Liver (tissue), 9 donors: Measurements from ENCODE around the gene MAPT. TPM values are rescaled to one million over a fixed set of nuclear protein-coding genes. Genes with fewer than 3 reads are reported as not detected.

Source experiments
- DNase-seq: peaks from one replicate; pipeline ENCODE4 v3.0.0-alpha.2; 2017; ENCODE audit warnings: low spot score
- H3K27ac ChIP-seq, 2 donors: one replicate each; pipeline ENCODE4 v1.7.0; 2013; ENCODE audit warnings: inconsistent platforms in 2 of 2, low read length in 2 of 2, control low read depth in 1 of 2, low read depth in 1 of 2, mild to moderate bottlenecking in 1 of 2
- H3K27me3 ChIP-seq, 4 donors: one replicate each; pipeline versions ENCODE4 v1.6.1 to v1.7.0; 2013; ENCODE audit warnings: low read length in 3 of 4, inconsistent platforms in 1 of 4, mild to moderate bottlenecking in 1 of 4, moderate library complexity in 1 of 4; ENCODE audit not compliant: control insufficient read depth in 4 of 4, insufficient read depth in 4 of 4
- H3K36me3 ChIP-seq, 4 donors: one replicate each; pipeline versions ENCODE4 v1.6.1 to v1.7.0; 2013; ENCODE audit warnings: low read length in 3 of 4, mild to moderate bottlenecking in 3 of 4, low read depth in 1 of 4, moderate library complexity in 1 of 4; ENCODE audit not compliant: control insufficient read depth in 4 of 4, insufficient read depth in 3 of 4
- H3K4me1 ChIP-seq, 4 donors: one replicate each; pipeline versions ENCODE4 v1.6.1 to v1.7.0; 2013; ENCODE audit warnings: low read length in 3 of 4, mild to moderate bottlenecking in 3 of 4, moderate library complexity in 1 of 4; ENCODE audit not compliant: control insufficient read depth in 4 of 4, insufficient read depth in 4 of 4
- H3K4me3 ChIP-seq, 3 donors: one replicate each; pipeline versions ENCODE4 v1.6.1 to v1.7.0; 2013; ENCODE audit warnings: low read length in 3 of 3, control low read depth in 1 of 3, low read depth in 1 of 3, mild to moderate bottlenecking in 1 of 3
- H3K9ac ChIP-seq, 2 donors: one replicate each; pipeline ENCODE4 v1.7.0; 2013; ENCODE audit warnings: low read length in 2 of 2, mild to moderate bottlenecking in 2 of 2, moderate library complexity in 2 of 2, control low read depth in 1 of 2, low read depth in 1 of 2
- H3K9me3 ChIP-seq, 4 donors: one replicate each; pipeline versions ENCODE4 v1.6.1 to v1.7.0; 2013; ENCODE audit warnings: low read length in 3 of 4; ENCODE audit not compliant: control insufficient read depth in 4 of 4
- FOXA1 ChIP-seq: IDR thresholded peaks from 2 replicates; pipeline ENCODE4 v1.6.1; 2016; ENCODE audit warnings: antibody characterized with exemption
- FOXA2 ChIP-seq: IDR thresholded peaks from 2 replicates; pipeline ENCODE4 v1.6.1; 2016; ENCODE audit warnings: antibody characterized with exemption
- GABPA ChIP-seq, 2 donors: IDR thresholded peaks in 1 of 2; conservative IDR thresholded peaks in 1 of 2; 2 replicates each; pipeline ENCODE4 v1.6.1; 2016; ENCODE audit warnings: antibody characterized with exemption in 2 of 2, mild to moderate bottlenecking in 1 of 2, moderate library complexity in 1 of 2
- HNF4A ChIP-seq, 2 donors: conservative IDR thresholded peaks; 2 replicates each; pipeline ENCODE4 v1.6.1; 2016; ENCODE audit warnings: antibody characterized with exemption in 2 of 2, mild to moderate bottlenecking in 2 of 2
- HNF4G ChIP-seq: IDR thresholded peaks from 2 replicates; pipeline ENCODE4 v1.6.1; 2016; ENCODE audit warnings: antibody characterized with exemption
- JUND ChIP-seq, 2 donors: IDR thresholded peaks; 2 replicates each; pipeline ENCODE4 v1.6.1; 2016; ENCODE audit warnings: antibody characterized with exemption in 2 of 2
- NR2F2 ChIP-seq: IDR thresholded peaks from 2 replicates; pipeline ENCODE4 v1.6.1; 2016; ENCODE audit warnings: antibody characterized with exemption
- RAD21 ChIP-seq, 2 donors: IDR thresholded peaks; 2 replicates each; pipeline ENCODE4 v1.6.1; 2016; ENCODE audit warnings: antibody characterized with exemption in 2 of 2, mild to moderate bottlenecking in 2 of 2
- SP1 ChIP-seq: IDR thresholded peaks from 2 replicates; pipeline ENCODE4 v1.6.1; 2018; ENCODE audit warnings: antibody characterized with exemption, mild to moderate bottlenecking
- TAF1 ChIP-seq: conservative IDR thresholded peaks from 2 replicates; pipeline ENCODE4 v1.6.1; 2016; ENCODE audit warnings: antibody characterized with exemption, mild to moderate bottlenecking
- YY1 ChIP-seq: IDR thresholded peaks from 2 replicates; pipeline ENCODE4 v1.6.1; 2016; ENCODE audit warnings: antibody characterized with exemption, mild to moderate bottlenecking
- WGBS: extraction: QIAGEN DNeasy Blood & Tissue Kit; methylation state at CpG from one replicate; pipeline ENCODE4 v1.1.7; 2013; 5-methylcytosine and 5-hydroxymethylcytosine counted together
- polyA plus RNA-seq, 2 donors: library from polyadenylated mRNA; stranded (reverse) in 1 of 2; unstranded in 1 of 2; fragments of 200-250 nt in 1 of 2; fragments of >200 nt in 1 of 2; fragmentation: Nextera tagmentation in 1 of 2; extraction: Ambion mirVana in 1 of 2; gene quantifications; one replicate each; pipeline versions ENCODE4 v1.2.1 to v1.2.3, GENCODE V29; 2013 to 2015
- total RNA-seq, 2 donors: library from RNA; depleted of rRNA; stranded (reverse); fragments of >200 nt; gene quantifications; one replicate each; pipeline ENCODE4 v1.2.3, GENCODE V29; 2014
- TF ChIP-seq, protein P1 (sequence below): fragments of 150-350 bp; IDR thresholded peaks from 2 replicates; pipeline ENCODE4 v1.5.1; 2017; ENCODE audit warnings: improper control_type of control experiment, low read depth, low read length; ENCODE audit not compliant: missing input control
- TF ChIP-seq, protein P2 (sequence below): IDR thresholded peaks from 2 replicates; pipeline ENCODE4 v1.6.1; 2016; ENCODE audit warnings: antibody characterized with exemption
- TF ChIP-seq, protein P3 (sequence below): IDR thresholded peaks from 2 replicates; pipeline ENCODE4 v1.6.1; 2016; ENCODE audit warnings: antibody characterized with exemption, mild to moderate bottlenecking
- TF ChIP-seq, protein P4 (sequence below): IDR thresholded peaks from 2 replicates; pipeline ENCODE4 v1.6.1; 2016; ENCODE audit warnings: antibody characterized with exemption
- donor health status: healthy.
- donor health status: healthy.
- donor health status: healthy.
- donor health status: healthy.
- donor health status: healthy.

Gene MAPT
- total and polyA plus RNA-seq, 4 donors = 0.05 to 0.67 (median 0.27) TPM

DNA sequence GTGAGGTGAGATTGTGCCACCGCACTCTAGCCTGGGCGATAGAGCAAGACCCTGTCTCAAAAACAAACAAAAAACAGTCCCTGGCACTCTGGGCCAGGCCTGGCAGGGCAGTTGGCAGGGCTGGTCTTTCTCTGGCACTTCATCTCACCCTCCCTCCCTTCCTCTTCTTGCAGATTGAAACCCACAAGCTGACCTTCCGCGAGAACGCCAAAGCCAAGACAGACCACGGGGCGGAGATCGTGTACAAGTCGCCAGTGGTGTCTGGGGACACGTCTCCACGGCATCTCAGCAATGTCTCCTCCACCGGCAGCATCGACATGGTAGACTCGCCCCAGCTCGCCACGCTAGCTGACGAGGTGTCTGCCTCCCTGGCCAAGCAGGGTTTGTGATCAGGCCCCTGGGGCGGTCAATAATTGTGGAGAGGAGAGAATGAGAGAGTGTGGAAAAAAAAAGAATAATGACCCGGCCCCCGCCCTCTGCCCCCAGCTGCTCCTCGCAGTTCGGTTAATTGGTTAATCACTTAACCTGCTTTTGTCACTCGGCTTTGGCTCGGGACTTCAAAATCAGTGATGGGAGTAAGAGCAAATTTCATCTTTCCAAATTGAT is 129.5 kb downstream of the MAPT start:
- Histone ChIP-seq H3K4me1 (no peaks in the 10 kb centered on the region), H3K9ac (no peak overlapping the region), H3K27me3 (no peaks in the 10 kb centered on the region), H3K4me3 (no peak overlapping the region), H3K27ac (no peak overlapping the region), H3K9me3 (no peaks in the 10 kb centered on the region), H3K36me3 (peaks cover 0 to 5% (median 5%) of the 10 kb centered on the region in 4 donors)
- 95% methylated on average over 24 of the region's 24 CpGs for WGBS
- no peak for DNase-seq
- TF ChIP-seq HNF4A (conservative IDR thresholded peaks at IDR 0.05) (no peak), FOXA1 (no peak), RAD21 (IDR thresholded peaks at IDR 0.05) (no peak), HNF4G (no peak)
- TF ChIP-seq, protein P1, sequence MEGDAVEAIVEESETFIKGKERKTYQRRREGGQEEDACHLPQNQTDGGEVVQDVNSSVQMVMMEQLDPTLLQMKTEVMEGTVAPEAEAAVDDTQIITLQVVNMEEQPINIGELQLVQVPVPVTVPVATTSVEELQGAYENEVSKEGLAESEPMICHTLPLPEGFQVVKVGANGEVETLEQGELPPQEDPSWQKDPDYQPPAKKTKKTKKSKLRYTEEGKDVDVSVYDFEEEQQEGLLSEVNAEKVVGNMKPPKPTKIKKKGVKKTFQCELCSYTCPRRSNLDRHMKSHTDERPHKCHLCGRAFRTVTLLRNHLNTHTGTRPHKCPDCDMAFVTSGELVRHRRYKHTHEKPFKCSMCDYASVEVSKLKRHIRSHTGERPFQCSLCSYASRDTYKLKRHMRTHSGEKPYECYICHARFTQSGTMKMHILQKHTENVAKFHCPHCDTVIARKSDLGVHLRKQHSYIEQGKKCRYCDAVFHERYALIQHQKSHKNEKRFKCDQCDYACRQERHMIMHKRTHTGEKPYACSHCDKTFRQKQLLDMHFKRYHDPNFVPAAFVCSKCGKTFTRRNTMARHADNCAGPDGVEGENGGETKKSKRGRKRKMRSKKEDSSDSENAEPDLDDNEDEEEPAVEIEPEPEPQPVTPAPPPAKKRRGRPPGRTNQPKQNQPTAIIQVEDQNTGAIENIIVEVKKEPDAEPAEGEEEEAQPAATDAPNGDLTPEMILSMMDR = no peak

DNA sequence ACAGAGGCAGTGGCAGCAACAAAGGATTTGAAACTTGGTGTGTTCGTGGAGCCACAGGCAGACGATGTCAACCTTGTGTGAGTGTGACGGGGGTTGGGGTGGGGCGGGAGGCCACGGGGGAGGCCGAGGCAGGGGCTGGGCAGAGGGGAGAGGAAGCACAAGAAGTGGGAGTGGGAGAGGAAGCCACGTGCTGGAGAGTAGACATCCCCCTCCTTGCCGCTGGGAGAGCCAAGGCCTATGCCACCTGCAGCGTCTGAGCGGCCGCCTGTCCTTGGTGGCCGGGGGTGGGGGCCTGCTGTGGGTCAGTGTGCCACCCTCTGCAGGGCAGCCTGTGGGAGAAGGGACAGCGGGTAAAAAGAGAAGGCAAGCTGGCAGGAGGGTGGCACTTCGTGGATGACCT is 130.2 kb downstream of the MAPT start:
- 88% methylated on average over 14 of the region's 14 CpGs for WGBS
- Histone ChIP-seq H3K27me3 (no peaks in the 10 kb centered on the region), H3K36me3 (peaks cover 0 to 9% (median 7%) of the 10 kb centered on the region in 4 donors), H3K9me3 (no peaks in the 10 kb centered on the region), H3K9ac (no peak overlapping the region), H3K4me1 (no peaks in the 10 kb centered on the region), H3K27ac (no peak overlapping the region), H3K4me3 (no peak overlapping the region)
- no peak for DNase-seq
- TF ChIP-seq, protein P1 = no peak
- no peak for TF ChIP-seq NR2F2
- TF ChIP-seq, protein P2, sequence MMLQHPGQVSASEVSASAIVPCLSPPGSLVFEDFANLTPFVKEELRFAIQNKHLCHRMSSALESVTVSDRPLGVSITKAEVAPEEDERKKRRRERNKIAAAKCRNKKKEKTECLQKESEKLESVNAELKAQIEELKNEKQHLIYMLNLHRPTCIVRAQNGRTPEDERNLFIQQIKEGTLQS = no peak
- TF ChIP-seq, protein P3, sequence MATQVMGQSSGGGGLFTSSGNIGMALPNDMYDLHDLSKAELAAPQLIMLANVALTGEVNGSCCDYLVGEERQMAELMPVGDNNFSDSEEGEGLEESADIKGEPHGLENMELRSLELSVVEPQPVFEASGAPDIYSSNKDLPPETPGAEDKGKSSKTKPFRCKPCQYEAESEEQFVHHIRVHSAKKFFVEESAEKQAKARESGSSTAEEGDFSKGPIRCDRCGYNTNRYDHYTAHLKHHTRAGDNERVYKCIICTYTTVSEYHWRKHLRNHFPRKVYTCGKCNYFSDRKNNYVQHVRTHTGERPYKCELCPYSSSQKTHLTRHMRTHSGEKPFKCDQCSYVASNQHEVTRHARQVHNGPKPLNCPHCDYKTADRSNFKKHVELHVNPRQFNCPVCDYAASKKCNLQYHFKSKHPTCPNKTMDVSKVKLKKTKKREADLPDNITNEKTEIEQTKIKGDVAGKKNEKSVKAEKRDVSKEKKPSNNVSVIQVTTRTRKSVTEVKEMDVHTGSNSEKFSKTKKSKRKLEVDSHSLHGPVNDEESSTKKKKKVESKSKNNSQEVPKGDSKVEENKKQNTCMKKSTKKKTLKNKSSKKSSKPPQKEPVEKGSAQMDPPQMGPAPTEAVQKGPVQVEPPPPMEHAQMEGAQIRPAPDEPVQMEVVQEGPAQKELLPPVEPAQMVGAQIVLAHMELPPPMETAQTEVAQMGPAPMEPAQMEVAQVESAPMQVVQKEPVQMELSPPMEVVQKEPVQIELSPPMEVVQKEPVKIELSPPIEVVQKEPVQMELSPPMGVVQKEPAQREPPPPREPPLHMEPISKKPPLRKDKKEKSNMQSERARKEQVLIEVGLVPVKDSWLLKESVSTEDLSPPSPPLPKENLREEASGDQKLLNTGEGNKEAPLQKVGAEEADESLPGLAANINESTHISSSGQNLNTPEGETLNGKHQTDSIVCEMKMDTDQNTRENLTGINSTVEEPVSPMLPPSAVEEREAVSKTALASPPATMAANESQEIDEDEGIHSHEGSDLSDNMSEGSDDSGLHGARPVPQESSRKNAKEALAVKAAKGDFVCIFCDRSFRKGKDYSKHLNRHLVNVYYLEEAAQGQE = no peak
- no peak for TF ChIP-seq RAD21 (IDR thresholded peaks at IDR 0.05)

DNA sequence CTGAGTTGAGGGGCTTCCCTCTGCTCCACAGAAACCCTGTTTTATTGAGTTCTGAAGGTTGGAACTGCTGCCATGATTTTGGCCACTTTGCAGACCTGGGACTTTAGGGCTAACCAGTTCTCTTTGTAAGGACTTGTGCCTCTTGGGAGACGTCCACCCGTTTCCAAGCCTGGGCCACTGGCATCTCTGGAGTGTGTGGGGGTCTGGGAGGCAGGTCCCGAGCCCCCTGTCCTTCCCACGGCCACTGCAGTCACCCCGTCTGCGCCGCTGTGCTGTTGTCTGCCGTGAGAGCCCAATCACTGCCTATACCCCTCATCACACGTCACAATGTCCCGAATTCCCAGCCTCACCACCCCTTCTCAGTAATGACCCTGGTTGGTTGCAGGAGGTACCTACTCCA is 130.7 kb downstream of the MAPT start:
- Histone ChIP-seq H3K27ac (no peak overlapping the region), H3K4me1 (no peaks in the 10 kb centered on the region), H3K27me3 (no peaks in the 10 kb centered on the region), H3K9me3 (no peaks in the 10 kb centered on the region), H3K9ac (no peak overlapping the region), H3K36me3 (peaks cover 0 to 9% (median 7%) of the 10 kb centered on the region in 4 donors), H3K4me3 (no peak overlapping the region)
- DNase-seq = no peak
- WGBS = 95% methylated on average over 10 of the region's 10 CpGs
- TF ChIP-seq SP1 = no peak
- no peak for TF ChIP-seq FOXA2
- TF ChIP-seq, protein P1 = no peak
- TF ChIP-seq YY1 = no peak
- TF ChIP-seq JUND (IDR thresholded peaks at IDR 0.05) = no peak
- TF ChIP-seq, protein P4, sequence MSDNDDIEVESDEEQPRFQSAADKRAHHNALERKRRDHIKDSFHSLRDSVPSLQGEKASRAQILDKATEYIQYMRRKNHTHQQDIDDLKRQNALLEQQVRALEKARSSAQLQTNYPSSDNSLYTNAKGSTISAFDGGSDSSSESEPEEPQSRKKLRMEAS = no peak
- TF ChIP-seq RAD21 (IDR thresholded peaks at IDR 0.05) = no peak
- TF ChIP-seq GABPA (IDR thresholded peaks at IDR 0.05 in 1 of 2, conservative IDR thresholded peaks at IDR 0.05 in 1 of 2) = no peak
- no peak for TF ChIP-seq TAF1
- TF ChIP-seq, protein P2 = no peak
- no peak for TF ChIP-seq NR2F2
